Activated B cell treated with CpG ODN at 0.5 μM for 24 hours (primary cell): ENCODE results near the gene GNG7. TPM values are rescaled to one million over a fixed set of nuclear protein-coding genes. Genes with fewer than 3 reads are reported as not detected.
"Not testable (repeated sequence)": the region's sequence is repeated elsewhere in the genome, so short reads cannot be mapped to it uniquely, and the experiment has no call there.

Source experiments
- ATAC-seq: fragments of 200-7000 bp; cut with Tn5 transposase; one replicate; pipeline ENCODE4 v1.10.0; 2021; ENCODE audit warnings: low read depth, mild to moderate bottlenecking, moderate library complexity
- CTCF ChIA-PET: fragments of 350-600 bp; sonication (Branson Sonifier 250); formaldehyde crosslinking; loops from one replicate; lab custom pipeline; 2021; ENCODE audit warnings: antibody characterized with exemption; lab: Charles Lee
- POLR2A ChIA-PET: fragments of 350-600 bp; sonication (Branson Sonifier 250); formaldehyde crosslinking; loops from one replicate; lab custom pipeline; 2021; ENCODE audit warnings: antibody characterized with exemption; lab: Charles Lee
- DNase-seq: peaks from one replicate; pipeline ENCODE4 v3.0.0; 2022
- H3K27ac Mint-ChIP-seq: one replicate; pipeline ENCODE4 v1.8.0; 2020; ENCODE audit warnings: mixed read lengths
- H3K27me3 Mint-ChIP-seq: one replicate; pipeline ENCODE4 v1.8.0; 2021; ENCODE audit warnings: mixed read lengths
- H3K36me3 Mint-ChIP-seq: one replicate; pipeline ENCODE4 v1.8.0; 2021; ENCODE audit warnings: low read depth, mixed read lengths
- H3K4me1 Mint-ChIP-seq: one replicate; pipeline ENCODE4 v1.8.0; 2021; ENCODE audit warnings: mixed read lengths
- H3K4me3 Mint-ChIP-seq: one replicate; pipeline ENCODE4 v1.8.0; 2020; ENCODE audit warnings: mild to moderate bottlenecking, mixed read lengths
- H3K9me3 Mint-ChIP-seq: one replicate; pipeline ENCODE4 v1.8.0; 2020; ENCODE audit warnings: mixed read lengths
- intact Hi-C: fragments of 100-400 bp; cut with micrococcal nuclease; formaldehyde crosslinking; loops from one replicate; pipeline ENCODE4 v1.15.1; 2024
- total RNA-seq: library from RNA; stranded (reverse); gene quantifications from 2 replicates; pipeline ENCODE4 v1.2.3, GENCODE V29; 2022
- TF ChIP-seq, protein P1 (sequence below): fragments of 200-600 bp; IDR thresholded peaks from one replicate; pipeline ENCODE4 v1.8.0; 2022; ENCODE audit warnings: antibody characterized with exemption, mild to moderate bottlenecking

The GNG7 gene
- total RNA-seq, 1 donor from 2014 or later, result 35.4 TPM

DNA sequence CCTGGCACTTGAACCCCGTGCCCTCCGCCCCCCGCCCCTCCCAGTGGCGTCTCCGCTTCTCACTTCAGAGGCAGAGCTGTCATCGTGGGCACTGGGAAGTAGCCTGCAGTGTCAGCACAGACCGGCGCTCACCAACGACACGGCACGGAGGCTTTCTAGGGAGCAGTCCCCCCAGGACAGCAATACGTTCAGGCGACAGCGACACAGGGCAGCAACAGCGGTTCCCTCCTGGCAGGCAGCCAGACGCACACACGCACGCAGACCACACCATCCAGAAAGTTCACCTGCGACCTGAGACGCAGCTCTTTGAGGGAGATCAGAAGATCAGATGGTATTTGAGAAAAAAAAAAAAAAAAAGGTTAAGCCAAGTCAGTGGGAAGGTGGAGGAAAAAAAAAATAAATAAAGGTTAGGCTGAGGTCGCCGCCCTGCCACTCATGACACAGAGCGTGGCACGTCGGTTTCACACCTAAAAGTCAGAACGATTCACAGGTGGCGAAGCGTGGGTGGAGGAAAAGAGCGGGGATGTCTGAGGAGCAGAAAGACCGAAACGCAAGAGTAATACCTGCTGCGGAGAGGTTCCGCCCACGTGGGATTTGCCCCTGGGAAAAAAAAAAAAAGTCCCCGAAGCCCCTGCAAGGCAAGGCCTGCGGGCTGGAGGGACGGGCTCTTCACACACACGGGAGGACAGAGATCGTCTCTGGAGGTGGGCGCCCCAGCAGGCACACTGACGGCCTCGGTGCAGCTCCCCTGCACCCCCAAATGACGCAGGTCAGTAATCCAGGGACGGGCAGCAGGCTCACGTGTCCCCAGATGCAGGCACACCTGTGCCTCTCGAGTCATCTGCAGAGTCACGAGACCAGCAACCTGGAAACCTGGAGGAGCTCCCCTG is 94.5 kb downstream of the GNG7 start:
- Mint-ChIP-seq H3K4me3 (peak overlapping the region; percentile 79), H3K4me1 (peaks cover 73% of the 10 kb centered on the region)
- TF ChIP-seq, protein P1, sequence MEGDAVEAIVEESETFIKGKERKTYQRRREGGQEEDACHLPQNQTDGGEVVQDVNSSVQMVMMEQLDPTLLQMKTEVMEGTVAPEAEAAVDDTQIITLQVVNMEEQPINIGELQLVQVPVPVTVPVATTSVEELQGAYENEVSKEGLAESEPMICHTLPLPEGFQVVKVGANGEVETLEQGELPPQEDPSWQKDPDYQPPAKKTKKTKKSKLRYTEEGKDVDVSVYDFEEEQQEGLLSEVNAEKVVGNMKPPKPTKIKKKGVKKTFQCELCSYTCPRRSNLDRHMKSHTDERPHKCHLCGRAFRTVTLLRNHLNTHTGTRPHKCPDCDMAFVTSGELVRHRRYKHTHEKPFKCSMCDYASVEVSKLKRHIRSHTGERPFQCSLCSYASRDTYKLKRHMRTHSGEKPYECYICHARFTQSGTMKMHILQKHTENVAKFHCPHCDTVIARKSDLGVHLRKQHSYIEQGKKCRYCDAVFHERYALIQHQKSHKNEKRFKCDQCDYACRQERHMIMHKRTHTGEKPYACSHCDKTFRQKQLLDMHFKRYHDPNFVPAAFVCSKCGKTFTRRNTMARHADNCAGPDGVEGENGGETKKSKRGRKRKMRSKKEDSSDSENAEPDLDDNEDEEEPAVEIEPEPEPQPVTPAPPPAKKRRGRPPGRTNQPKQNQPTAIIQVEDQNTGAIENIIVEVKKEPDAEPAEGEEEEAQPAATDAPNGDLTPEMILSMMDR, result no peak

DNA sequence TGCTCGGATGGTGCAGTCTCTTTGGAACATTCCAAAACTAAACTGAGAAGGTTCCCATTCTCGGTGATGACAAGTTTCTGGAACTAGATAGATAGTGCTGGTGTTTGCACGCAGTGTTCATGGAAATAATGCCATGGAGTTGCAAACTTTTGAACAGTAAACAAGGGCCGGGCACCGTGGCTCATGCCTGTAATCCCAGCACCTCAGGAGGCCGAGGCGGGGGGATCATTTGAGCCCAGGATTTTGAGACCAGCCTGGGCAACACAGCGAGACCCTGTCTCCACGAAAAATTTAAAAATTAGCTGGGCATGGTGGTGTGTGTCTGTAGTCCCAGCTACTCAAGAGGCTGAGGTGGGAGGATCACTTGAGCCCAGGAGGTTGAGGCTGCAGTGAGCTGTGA is 95.7 kb downstream of the GNG7 start:
- Mint-ChIP-seq H3K36me3 (peaks cover 12% of the 10 kb centered on the region), H3K4me1 (peaks cover 65% of the 10 kb centered on the region), H3K27ac (peak overlapping the region; percentile 41)
- ATAC-seq, DNase-seq, H3K9me3 Mint-ChIP-seq, intact Hi-C loops, H3K4me3 Mint-ChIP-seq, H3K27me3 Mint-ChIP-seq: not testable (repeated sequence)
- ChIA-PET CTCF (interaction anchor here (8.0 kb wide), 1 partner anchor 129 kb away, joined by 131 read pairs; the partner anchor contains the start of gene GADD45B), POLR2A (interaction anchor here (0.5 to 29.7 kb wide), 8 partner anchors 9 to 554 kb away, joined by 3 to 979 read pairs (median 26); partner anchors contain the start of gene GADD45B)

More for the DNA sequence above, 94.5 kb downstream of the GNG7 start:
- ChIA-PET CTCF (interaction anchor here (0.7 to 16.3 kb wide), 8 partner anchors 8 to 130 kb away, joined by 3 to 336 read pairs (median 4); partner anchors contain the start of gene GADD45B), POLR2A (interaction anchor here (0.6 to 29.7 kb wide), 21 partner anchors 9 to 1344 kb away, joined by 3 to 979 read pairs (median 6); partner anchors contain the start of genes GADD45B and ZNF555)
- Mint-ChIP-seq H3K36me3 (peaks cover 12% of the 10 kb centered on the region), H3K27ac (peak overlapping the region; percentile 83), H3K9me3 (no peaks in the 10 kb centered on the region), H3K27me3 (no peaks in the 10 kb centered on the region)
- DNase-seq (peak; percentile 66), ATAC-seq (peak; percentile 51)
- intact Hi-C loops, result loop anchor here (1.0 to 2.0 kb wide), 4 partner anchors 9 to 55 kb away; no protein-coding TSS in a partner anchor

- peaks cover 15% of the 10 kb centered on the region for H3K36me3 Mint-ChIP-seq
- H3K4me1 Mint-ChIP-seq, result peaks cover 64% of the 10 kb centered on the region
- H3K4me3 Mint-ChIP-seq, result peak overlapping the region; percentile 32
- POLR2A ChIA-PET, result interaction anchor here (0.7 to 29.7 kb wide), 3 partner anchors 23 to 129 kb away, joined by 4 to 979 read pairs (median 582); partner anchors contain the start of gene GADD45B
- H3K27me3 Mint-ChIP-seq, H3K9me3 Mint-ChIP-seq, intact Hi-C loops, ATAC-seq, CTCF ChIA-PET, DNase-seq: not testable (repeated sequence)
- H3K27ac Mint-ChIP-seq, result peak overlapping the region; percentile 30
Measured at GRCh38 chr19:2605889-2606288, 96.6 kb downstream of the GNG7 start.

DNA sequence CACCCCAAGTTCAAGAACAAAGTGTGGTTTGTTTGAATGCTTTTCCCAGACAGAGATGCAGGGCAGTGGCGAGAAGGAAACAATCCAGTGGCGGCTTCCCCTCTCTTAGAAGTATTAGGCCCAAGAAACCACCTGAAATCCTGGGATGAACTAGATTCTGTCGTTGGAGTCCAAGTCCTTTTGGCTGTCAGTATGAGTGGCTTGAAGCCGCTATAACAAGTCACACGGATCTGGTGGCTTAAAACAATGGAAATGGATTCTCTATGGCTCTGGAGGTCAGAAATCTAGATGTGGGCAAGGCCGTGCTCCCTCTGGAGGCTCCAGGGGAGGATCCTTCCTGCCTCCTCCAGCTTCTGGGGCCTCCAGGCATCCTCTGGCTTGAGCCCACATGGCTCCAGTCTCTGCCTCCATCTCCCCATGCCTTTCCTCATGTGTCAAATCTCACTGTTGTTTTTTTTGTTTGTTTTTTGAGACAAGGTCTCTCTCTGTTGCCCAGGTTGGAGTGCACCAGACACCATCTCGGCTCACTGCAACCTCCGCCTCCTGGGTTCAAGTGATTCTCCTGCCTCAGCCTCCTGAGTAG is 97.7 kb downstream of the GNG7 start:
- TF ChIP-seq, protein P1, result no peak
- Mint-ChIP-seq H3K9me3 (no peaks in the 10 kb centered on the region), H3K27me3 (no peaks in the 10 kb centered on the region), H3K4me1 (peaks cover 60% of the 10 kb centered on the region), H3K4me3 (no peak overlapping the region), H3K27ac (no peak overlapping the region), H3K36me3 (peaks cover 15% of the 10 kb centered on the region)
- ATAC-seq (no peak), DNase-seq (no peak)
- POLR2A ChIA-PET, result interaction anchor here (0.7 to 29.7 kb wide), 3 partner anchors 25 to 134 kb away, joined by 4 to 979 read pairs (median 7); partner anchors contain the start of gene GADD45B
- intact Hi-C loops, result no loop called here
- CTCF ChIA-PET, result no interaction called here

- POLR2A ChIA-PET, result interaction anchor here (0.7 to 29.7 kb wide), 4 partner anchors 8 to 126 kb away, joined by 3 to 979 read pairs (median 5); partner anchors contain the start of gene GADD45B
- no peaks in the 10 kb centered on the region for H3K27me3 Mint-ChIP-seq
- no peak for DNase-seq
- CTCF ChIA-PET, result no interaction called here
- peak overlapping the region; percentile 41 for H3K27ac Mint-ChIP-seq
- no peak for ATAC-seq
- H3K4me3 Mint-ChIP-seq, result no peak overlapping the region
- peaks cover 58% of the 10 kb centered on the region for H3K4me1 Mint-ChIP-seq
- H3K9me3 Mint-ChIP-seq, result no peaks in the 10 kb centered on the region
- TF ChIP-seq, protein P1, result no peak
- H3K36me3 Mint-ChIP-seq, result peaks cover 18% of the 10 kb centered on the region
- intact Hi-C loops, result no loop called here
Measured at GRCh38 chr19:2603334-2603733, 99.2 kb downstream of the GNG7 start.
